AG04450 (cell line): Measurements from ENCODE around the gene GIT2. TPM values are rescaled to one million over a fixed set of nuclear protein-coding genes. Genes with fewer than 3 reads are reported as not detected.
A peak's percentile ranks its signal among the peaks of the same experiment; 100 is the strongest.

ENCODE experiments used
- CTCF ChIA-PET: fragments of 300-600, 350-600 bp; formaldehyde crosslinking; extraction: SDS; loops from one replicate; lab custom pipeline; 2022; ENCODE audit warnings: antibody characterized with exemption, inconsistent platforms; lab: Charles Lee
- POLR2A ChIA-PET: fragments of 350-600 bp; formaldehyde crosslinking; extraction: SDS; loops from one replicate; lab custom pipeline; 2021; ENCODE audit warnings: antibody characterized with exemption, inconsistent platforms; lab: Yijun Ruan, JAX
- DNase-seq: peaks from one replicate; pipeline ENCODE4 v3.0.0-alpha.2; 2011; ENCODE audit warnings: low read depth, low spot score
- H3K27ac ChIP-seq: one replicate; pipeline ENCODE4 v1.5.1; 2012; ENCODE audit warnings: low read depth, low read length, control low read depth
- H3K27me3 ChIP-seq: one replicate; pipeline ENCODE4 v1.6.0; 2012; ENCODE audit warnings: low read length; ENCODE audit not compliant: control insufficient read depth, insufficient read depth
- H3K4me3 ChIP-seq: 2 replicates; pipeline ENCODE4 v1.5.1; 2011; ENCODE audit warnings: mild to moderate bottlenecking, low read depth, low read length, control low read depth
- H3K9me3 ChIP-seq: 2 replicates; pipeline ENCODE4 v1.5.1; 2012; ENCODE audit warnings: low read length; ENCODE audit not compliant: control insufficient read depth, insufficient read depth
- polyA plus RNA-seq: library from polyadenylated mRNA; depleted of rRNA; stranded (reverse); fragments of >200 nt; gene quantifications from 2 replicates; pipeline ENCODE4 v1.2.3, GENCODE V29; 2011
- TF ChIP-seq, protein P1 (sequence below): IDR thresholded peaks from 2 replicates; pipeline ENCODE4 v1.5.1; 2011; ENCODE audit warnings: low read depth, low read length, control low read depth, inconsistent platforms

The GIT2 gene
- polyA plus RNA-seq, 1 experiment: 57.9 TPM

DNA sequence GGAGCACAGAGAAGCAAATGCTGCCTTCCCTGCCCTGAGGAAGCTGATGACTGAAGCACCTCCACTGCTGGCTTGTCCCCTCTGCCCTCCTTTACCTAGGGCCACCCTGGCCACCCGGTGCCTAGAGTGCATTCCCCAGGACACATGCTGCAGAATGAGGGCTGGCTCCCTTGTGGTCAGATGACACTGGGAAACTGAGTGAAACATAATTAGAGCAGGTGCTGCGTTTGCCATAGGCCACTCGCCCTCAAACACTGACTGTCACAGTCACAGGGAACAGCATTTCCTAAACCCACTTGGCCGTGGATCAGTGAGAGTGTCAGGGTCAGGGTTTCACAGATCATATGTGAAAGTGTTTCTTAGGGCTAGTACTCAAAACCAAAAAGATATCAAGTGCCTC lies 80.1 kb downstream of the GIT2 start:
- POLR2A ChIA-PET: no interaction called here
- Histone ChIP-seq H3K27me3 (no peaks in the 10 kb centered on the region), H3K4me3 (no peak overlapping the region), H3K27ac (no peak overlapping the region), H3K9me3 (no peaks in the 10 kb centered on the region; the same call in 1 of the 2 replicates)
- TF ChIP-seq, protein P1, sequence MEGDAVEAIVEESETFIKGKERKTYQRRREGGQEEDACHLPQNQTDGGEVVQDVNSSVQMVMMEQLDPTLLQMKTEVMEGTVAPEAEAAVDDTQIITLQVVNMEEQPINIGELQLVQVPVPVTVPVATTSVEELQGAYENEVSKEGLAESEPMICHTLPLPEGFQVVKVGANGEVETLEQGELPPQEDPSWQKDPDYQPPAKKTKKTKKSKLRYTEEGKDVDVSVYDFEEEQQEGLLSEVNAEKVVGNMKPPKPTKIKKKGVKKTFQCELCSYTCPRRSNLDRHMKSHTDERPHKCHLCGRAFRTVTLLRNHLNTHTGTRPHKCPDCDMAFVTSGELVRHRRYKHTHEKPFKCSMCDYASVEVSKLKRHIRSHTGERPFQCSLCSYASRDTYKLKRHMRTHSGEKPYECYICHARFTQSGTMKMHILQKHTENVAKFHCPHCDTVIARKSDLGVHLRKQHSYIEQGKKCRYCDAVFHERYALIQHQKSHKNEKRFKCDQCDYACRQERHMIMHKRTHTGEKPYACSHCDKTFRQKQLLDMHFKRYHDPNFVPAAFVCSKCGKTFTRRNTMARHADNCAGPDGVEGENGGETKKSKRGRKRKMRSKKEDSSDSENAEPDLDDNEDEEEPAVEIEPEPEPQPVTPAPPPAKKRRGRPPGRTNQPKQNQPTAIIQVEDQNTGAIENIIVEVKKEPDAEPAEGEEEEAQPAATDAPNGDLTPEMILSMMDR: no peak
- no peak for DNase-seq
- CTCF ChIA-PET: no interaction called here

DNA sequence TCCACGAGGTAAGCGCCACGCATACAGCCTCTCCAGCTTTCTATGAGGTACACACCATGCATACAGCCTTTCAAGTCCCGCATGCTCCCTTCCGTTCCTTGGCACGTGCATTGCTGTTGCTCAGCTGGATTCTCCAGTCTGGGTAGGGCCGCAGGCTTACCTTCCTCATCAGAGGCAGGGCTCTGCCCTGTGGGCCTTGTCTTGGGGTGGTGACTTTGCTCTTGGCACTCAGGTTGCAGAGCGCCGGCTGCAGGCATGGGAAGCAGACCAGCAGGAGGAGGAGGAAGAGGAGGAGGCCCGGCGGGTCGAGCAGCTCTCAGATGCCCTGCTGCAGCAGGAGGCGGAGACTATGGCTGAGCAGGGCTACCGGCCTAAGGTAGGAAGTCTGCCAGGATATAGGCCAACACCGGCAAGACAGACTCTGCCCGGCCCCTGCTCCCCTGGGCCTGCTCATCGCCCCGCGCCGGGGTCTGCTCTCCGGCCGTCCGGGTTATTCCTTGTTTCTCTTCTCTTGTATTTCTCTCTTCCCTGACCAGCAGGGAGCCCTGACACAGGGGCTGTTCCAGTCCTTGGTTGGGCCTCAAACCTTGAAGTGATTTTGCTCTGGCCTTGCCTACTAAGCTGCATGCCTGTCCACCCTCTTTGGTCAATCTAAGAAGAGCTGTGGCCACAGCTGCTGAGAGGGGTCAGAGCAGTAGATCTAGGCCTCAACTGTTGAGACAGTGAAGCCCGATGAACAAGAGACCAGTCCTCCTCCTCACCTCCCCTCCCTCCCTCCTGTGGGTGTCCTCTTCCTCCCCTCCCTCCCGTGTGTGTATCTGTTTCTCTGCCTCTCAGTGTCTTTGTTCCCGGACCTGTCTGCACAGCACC lies 80.8 kb downstream of the GIT2 start:
- ChIA-PET POLR2A (interaction anchor here (0.7 kb wide), 1 partner anchor 1502 kb away, joined by 4 read pairs; no protein-coding TSS in a partner anchor), CTCF (no interaction called here)
- no peak for DNase-seq
- Histone ChIP-seq H3K9me3 (no peaks in the 10 kb centered on the region; the same call in 1 of the 2 replicates), H3K27ac (no peak overlapping the region), H3K27me3 (no peaks in the 10 kb centered on the region), H3K4me3 (no peak overlapping the region)
- TF ChIP-seq, protein P1: no peak

DNA sequence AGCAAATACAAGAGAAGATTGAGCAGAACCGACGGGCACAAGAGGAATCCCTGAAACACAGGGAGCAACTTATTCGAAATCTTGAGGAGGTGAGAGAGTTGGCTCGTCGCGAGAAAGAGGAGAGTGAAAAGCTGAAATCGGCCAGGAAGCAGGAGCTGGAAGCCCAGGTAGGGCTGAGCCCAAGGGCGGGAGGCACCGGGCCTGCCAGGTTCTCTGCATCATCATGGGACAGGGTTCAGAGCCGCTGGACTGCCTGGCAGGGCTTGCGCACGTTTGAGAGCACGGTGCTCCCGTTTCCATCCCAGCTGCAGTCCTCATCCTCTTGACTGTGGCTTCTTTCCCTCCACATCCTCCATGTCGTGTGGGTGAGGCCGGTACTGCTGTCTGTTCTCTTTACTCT lies 81.7 kb downstream of the GIT2 start:
- ChIA-PET POLR2A (interaction anchor here (0.6 to 0.7 kb wide), 2 partner anchors 58 to 1503 kb away, joined by 3 to 4 read pairs; no protein-coding TSS in a partner anchor), CTCF (no interaction called here)
- Histone ChIP-seq H3K27me3 (no peaks in the 10 kb centered on the region), H3K27ac (no peak overlapping the region), H3K4me3 (no peak overlapping the region), H3K9me3 (no peaks in the 10 kb centered on the region; the same call in 1 of the 2 replicates)
- TF ChIP-seq, protein P1: no peak
- DNase-seq: no peak

DNA sequence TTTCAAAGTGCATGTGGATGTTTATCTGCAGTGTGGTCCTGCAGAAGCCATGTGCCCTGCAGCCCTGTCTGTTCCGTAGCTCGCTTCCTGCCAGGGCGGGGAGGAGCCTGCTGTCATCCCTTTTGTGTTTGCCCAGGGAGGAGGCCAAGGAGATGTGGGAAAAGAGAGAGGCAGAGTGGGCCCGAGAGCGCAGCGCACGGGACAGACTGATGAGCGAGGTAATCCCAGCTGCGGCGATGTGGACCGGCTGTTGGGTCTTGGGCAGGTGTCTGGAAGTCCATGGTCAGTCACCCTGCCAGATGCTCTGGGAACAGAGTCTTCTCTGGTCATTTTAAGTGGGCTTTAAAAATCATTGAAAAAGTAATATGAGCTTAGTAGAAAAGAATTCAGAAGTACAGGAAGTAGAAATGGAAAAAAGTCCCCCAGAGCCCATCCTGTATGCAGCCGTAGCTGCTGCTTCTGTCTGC lies 83.3 kb downstream of the GIT2 start:
- Histone ChIP-seq H3K27ac (no peak overlapping the region), H3K9me3 (no peaks in the 10 kb centered on the region; the same call in 1 of the 2 replicates), H3K4me3 (no peak overlapping the region), H3K27me3 (no peaks in the 10 kb centered on the region)
- DNase-seq: no peak
- POLR2A ChIA-PET: no interaction called here
- CTCF ChIA-PET: no interaction called here
- TF ChIP-seq, protein P1: no peak

DNA sequence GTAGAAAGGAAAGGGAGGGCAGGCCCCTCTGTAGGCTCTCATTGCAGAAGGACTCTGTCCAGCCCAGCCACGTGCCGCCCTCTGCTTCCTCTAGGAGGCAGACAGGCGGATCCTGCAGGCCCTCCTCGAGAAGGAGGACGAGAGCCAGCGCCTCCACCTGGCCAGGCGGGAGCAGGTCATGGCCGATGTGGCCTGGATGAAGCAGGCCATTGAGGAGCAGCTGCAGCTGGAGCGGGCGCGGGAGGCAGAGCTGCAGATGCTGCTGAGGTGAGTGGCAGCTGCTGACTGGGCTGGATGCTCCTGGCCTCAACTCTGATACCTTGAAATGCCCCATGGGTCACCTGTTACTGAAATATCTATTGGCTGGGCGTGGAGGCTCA lies 85.2 kb downstream of the GIT2 start:
- DNase-seq: no peak
- no peak overlapping the region for H3K4me3 ChIP-seq
- POLR2A ChIA-PET: no interaction called here
- no peak overlapping the region for H3K27ac ChIP-seq
- no peaks in the 10 kb centered on the region; the same call in 1 of the 2 replicates for H3K9me3 ChIP-seq
- TF ChIP-seq, protein P1: peak; percentile 34
- H3K27me3 ChIP-seq: no peaks in the 10 kb centered on the region
- CTCF ChIA-PET: interaction anchor here (1.3 kb wide), 2 partner anchors 9 to 57 kb away, joined by 3 to 5 read pairs; no protein-coding TSS in a partner anchor
